NCI-H2029 treated with DMSO at 0.1 percent for 48 hours (cell line): ENCODE results near the gene HLA-DMA.

Source experiments
- DNase-seq: peaks from one replicate; lab custom pipeline; 2025; lab: John Stamatoyannopoulos, UW

The HLA-DMA gene

GRCh38 chr6:32974541-32975308 is 21.8 kb upstream of the HLA-DMA start:
- no peak for DNase-seq

- no peak for DNase-seq
Observed at GRCh38 chr6:32974016-32974333, 21.1 kb upstream of the HLA-DMA start.

- peak; percentile 36 for DNase-seq
Observed at GRCh38 chr6:32973144-32974015, 20.5 kb upstream of the HLA-DMA start.

- DNase-seq, result peak; percentile 82
Observed at GRCh38 chr6:32972353-32973143, 19.7 kb upstream of the HLA-DMA start.

GRCh38 chr6:32971581-32972352 is 18.9 kb upstream of the HLA-DMA start:
- peak; percentile 100 for DNase-seq

GRCh38 chr6:32971242-32971580 is 18.3 kb upstream of the HLA-DMA start:
- no peak for DNase-seq

- DNase-seq, result peak; percentile 72
Observed at GRCh38 chr6:32970413-32971241, 17.7 kb upstream of the HLA-DMA start.

GRCh38 chr6:32969685-32970412 is 17.0 kb upstream of the HLA-DMA start:
- peak; percentile 65 for DNase-seq

- DNase-seq, result no peak
Observed at GRCh38 chr6:32968867-32969684, 16.2 kb upstream of the HLA-DMA start.

- DNase-seq, result peak; percentile 87
Observed at GRCh38 chr6:32968093-32968866, 15.4 kb upstream of the HLA-DMA start, which contains the start of gene BRD2. TSS of gene BRD2 (plus strand) at chr6:32968594. CDS start at chr6:32972899, 4,305 bp downstream.

- DNase-seq, result peak; percentile 23
Observed at GRCh38 chr6:32967151-32968091, 14.5 kb upstream of the HLA-DMA start.

GRCh38 chr6:32964776-32965175 is 11.9 kb upstream of the HLA-DMA start:
- DNase-seq, result no peak

- no peak for DNase-seq
Observed at GRCh38 chr6:32963866-32964265, 11.0 kb upstream of the HLA-DMA start.

- no peak for DNase-seq
Observed at GRCh38 chr6:32962213-32962826, 9.4 kb upstream of the HLA-DMA start.

GRCh38 chr6:32960563-32960962 is 7.7 kb upstream of the HLA-DMA start:
- DNase-seq, result no peak

GRCh38 chr6:32956176-32956575 is 3.3 kb upstream of the HLA-DMA start:
- no peak for DNase-seq
